ENCODE measurements around the gene BST2.
"Not testable (repeated sequence)": the region's sequence is repeated elsewhere in the genome, so short reads cannot be mapped to it uniquely, and the experiment has no call there.

The BST2 gene

DNA sequence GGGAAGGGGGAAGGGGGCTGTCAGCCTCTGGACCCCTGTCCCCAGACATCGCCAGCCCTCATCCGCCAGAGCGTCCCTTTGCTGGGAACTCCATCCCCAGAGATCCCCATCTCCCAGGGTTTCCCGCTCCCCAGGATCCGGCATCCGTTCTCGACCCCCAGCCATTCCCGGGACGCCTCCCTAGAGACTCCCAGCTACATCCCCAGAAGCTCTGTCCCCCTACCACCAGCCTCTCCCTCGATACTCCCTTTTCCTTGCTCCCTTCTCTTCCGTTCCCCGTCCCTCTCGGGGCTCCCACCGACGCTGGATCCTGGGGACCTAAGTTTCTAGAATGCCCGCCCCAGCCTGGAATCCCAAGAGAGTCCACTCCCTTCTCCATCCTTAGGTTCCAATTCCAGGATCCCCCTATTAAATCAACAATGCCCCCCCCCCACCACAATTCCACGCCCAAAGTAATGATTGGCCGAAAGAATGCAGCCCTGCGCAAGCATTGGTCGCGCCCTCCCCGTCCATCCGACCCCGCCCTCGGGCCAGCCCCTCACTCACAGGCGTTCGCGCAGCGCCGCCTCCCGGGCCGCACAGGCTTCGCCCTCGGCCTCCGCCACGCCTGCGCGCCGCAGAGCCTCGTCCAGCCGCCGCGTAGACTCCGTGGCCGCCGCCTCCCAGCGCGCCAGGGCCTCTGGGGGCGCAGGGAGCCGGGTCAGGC lies 14.6 kb downstream of the BST2 start:
- DNase-seq (ENCODE audit: low read depth in 4 of 4, low spot score in 1 of 4), result peak; percentile 71 to 90 (median 82)

DNA sequence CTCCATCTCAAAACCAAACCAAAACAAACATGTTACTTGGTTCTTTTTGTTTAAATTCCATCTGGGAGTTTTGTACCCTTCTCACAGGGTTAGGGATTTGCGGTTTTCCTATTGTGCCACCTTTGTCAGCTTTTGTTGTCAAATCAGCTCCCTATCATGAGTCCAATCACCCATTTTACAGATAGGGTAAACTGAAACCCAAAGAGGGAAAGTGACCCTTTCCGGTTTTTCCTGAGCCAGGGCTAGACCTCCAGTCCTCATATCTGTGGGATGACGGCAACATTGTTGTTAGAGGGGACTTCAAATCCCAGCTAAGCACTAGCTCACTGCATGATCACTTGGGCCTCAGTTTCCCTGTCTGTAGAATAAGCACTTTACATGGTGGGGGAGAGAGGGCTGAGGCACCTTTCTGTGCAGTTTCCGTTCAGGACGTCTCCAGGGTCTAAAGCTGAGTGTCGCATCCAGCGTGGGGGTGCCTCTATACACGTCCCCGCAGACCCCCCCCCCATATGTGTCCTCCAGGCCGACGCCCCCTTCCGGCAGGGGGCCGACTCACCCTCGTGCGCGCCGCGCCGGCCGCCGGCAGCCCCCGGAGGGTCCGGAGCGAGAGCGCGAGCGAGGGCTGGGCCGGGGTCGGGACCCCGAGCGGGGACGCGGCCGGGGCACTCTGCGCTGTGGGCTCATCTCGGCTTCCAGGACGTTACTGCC lies 15.3 kb downstream of the BST2 start:
- no peak for DNase-seq (ENCODE audit: low read depth in 4 of 4, low spot score in 1 of 4)

DNA sequence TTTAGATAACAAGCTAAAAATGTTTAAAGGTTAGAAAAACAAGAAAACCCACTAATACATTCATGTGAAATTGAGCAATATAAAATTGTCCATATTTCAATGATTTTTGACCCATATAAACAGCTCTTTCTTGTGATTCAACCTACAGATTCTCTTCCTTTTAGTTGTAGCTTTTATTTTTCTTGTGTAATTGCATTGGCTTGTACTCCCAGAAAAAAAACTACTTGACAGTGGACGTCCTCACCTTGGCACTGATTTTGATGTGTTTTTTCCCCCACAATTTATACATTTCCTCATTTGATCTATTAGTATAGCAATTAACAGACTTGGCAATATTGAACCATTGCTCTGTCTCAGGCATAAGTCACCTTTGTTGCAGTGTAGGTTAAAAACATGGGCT lies 16.1 kb downstream of the BST2 start:
- DNase-seq (ENCODE audit: low read depth in 4 of 4, low spot score in 1 of 4), result no peak

DNA sequence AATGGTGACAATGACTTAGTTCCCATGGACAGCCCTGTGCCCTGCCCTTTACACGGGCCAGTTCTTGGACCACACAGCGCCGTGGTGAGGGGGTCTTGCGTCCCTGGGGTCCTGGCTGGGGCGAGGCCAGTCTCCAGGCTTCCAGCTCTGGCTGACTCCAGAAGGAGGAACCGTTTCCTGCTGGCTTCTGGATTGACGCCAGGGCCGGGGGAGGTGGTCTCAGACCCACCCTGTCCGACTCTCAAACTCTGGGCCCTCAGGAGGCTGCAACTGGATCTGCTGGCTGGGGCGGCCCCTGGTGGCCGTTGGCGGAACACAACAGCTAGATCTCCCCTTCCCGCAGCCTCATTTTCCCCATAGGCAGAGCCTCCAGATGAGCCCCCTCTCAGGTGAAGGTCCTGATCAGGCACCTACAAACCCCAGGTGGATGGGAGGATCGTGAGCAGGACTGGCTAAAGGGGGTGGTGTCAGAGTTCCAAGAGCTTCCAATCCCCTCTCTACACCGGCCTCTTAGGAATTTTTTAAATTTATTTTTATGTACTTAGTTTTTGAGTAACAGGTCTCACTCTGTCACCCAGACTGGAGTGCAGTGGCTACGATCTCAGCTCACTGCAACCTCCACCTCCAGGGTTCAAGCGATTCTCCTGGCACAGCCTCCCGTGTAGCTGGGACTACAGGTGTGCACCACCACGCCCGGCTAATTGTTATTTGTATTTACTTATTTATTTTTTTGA lies 19.4 kb downstream of the BST2 start:
- peak in 3 of 4 experiments; percentile 46 to 51 (median 48) for DNase-seq (ENCODE audit: low read depth in 4 of 4, low spot score in 1 of 4)

DNA sequence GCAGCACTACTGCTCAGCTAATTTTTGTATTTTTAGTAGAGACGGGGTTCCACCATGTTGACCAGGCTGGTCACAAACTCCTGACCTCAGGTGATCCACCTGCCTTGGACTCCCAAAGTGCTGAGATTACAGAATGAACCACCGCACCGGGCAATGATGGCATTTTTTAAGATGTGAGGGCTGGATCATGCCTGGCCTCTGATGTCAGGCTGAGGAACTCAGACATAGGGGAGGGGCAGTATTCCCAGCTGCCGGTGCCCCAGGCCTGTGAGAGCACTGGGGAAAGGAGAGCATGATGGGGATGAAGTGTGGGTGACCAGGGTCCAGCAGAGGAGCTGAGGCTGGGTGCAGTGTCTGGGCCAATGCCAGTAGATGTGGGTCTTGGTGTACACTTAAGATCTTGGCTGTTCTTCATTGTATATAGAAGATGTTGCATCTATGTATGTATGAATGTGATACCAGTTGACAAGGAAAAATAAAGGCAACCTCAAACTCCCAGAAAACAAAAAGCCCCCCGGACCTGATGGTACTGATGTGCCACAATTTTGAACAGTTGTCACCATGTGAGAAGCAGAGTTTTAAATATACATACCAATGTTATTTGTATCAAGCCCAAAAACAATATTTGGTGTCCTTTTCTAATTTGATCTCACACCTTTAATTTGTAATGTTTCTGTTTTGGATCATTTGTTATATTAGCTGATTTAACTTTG lies 24.8 kb downstream of the BST2 start:
- no peak for DNase-seq (ENCODE audit: low read depth in 4 of 4, low spot score in 1 of 4)

DNA sequence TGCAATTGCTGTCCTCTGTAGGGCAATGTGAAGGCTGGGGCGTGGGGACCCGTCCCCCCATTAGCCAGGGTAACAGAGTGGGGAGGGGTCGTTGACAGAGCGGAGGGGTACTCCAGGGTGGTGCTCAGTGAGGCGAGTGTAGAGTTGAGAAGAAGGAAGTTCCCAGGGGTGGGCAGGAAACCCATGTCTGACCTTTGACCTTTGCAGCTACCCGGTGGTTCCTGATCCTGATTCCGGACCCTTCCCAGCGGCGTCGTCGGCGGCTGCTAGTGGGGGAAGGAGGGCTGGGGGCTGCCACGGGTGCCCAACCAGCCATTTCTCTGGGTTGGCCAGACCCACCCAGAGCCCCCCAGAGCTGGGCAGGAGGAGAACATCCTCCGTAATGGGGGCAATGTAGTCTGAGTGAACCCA lies 26.2 kb downstream of the BST2 start:
- DNase-seq (ENCODE audit: low read depth in 4 of 4, low spot score in 1 of 4), result no peak

- no peak for DNase-seq (ENCODE audit: low read depth in 4 of 4, low spot score in 1 of 4)
These were observed 27.2 kb downstream of the BST2 start for GRCh38 chr19:17378271-17378670.

- DNase-seq (ENCODE audit: low read depth in 4 of 4, low spot score in 1 of 4), result no peak
These were observed 28.4 kb downstream of the BST2 start, which contains the start of gene PLVAP for GRCh38 chr19:17376935-17377600. Gene PLVAP, minus strand, starts transcription at chr19:17377342. Its CDS starts 54 bp downstream, at chr19:17377288.

GRCh38 chr19:17370026-17370587 lies 35.3 kb downstream of the BST2 start:
- DNase-seq (ENCODE audit: low read depth in 4 of 4, low spot score in 1 of 4), result no peak

DNA sequence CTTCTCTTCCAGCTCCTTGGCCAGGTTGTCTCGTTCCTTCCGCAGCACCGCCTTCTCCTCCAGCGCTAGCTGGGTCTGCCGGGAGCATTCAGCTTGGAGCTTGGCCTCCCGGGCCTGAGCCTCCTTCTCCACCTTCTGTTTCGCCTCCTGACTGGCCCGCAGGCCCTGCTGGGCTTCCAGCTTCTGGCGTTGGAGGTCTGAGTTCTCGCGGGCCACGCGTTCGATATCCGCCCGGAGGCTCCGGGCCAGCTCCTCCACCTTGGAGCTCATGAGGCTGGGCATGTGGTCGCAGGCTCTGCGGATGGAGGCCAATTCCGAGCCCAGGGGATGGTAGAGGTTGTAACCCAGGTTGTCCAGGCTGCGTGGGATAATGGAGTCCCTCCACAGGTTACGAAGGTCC lies 40.1 kb downstream of the BST2 start:
- no peak for DNase-seq (ENCODE audit: low read depth in 4 of 4, low spot score in 1 of 4)

GRCh38 chr19:17363852-17364605 lies 41.4 kb downstream of the BST2 start:
- DNase-seq (ENCODE audit: low read depth in 4 of 4, low spot score in 1 of 4), result not testable (repeated sequence)

- DNase-seq (ENCODE audit: low read depth in 4 of 4, low spot score in 1 of 4), result no peak
These were observed 45.3 kb downstream of the BST2 start for GRCh38 chr19:17359905-17360800.

GRCh38 chr19:17358395-17358794 lies 47.0 kb downstream of the BST2 start:
- DNase-seq (ENCODE audit: low read depth in 4 of 4, low spot score in 1 of 4), result no peak

GRCh38 chr19:17357724-17358123 lies 47.7 kb downstream of the BST2 start:
- DNase-seq (ENCODE audit: low read depth in 4 of 4, low spot score in 1 of 4), result no peak

DNA sequence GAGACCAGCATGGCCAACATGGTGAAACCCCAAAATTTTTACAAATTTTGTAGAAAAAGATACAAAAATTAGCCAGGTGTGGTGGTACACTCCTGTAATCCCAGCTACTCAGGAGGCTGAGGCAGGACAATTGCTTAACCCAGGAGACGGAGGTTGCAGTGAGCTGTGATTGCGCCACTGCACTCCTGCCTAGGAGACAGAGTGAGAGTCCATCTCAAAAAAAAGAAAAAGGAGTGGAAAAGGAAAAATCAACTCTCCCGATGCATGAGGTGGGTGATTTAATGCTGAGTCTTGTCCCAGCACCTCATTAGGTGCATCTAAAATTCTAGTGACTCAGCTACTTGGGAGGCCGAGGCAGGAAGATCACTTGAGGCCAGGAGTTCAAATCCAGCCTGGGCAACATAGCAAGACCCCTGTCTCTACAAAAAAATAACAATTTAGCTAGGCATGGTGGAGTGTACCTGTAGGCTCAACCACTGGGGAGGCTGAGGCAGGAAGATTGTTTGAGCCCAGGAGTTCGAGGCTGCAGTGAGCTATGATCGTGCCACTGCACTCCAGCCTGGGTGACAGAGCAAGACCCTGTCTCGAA lies 48.3 kb downstream of the BST2 start:
- no peak for DNase-seq (ENCODE audit: low read depth in 4 of 4, low spot score in 1 of 4)

- no peak for DNase-seq (ENCODE audit: low read depth in 4 of 4, low spot score in 1 of 4)
These were observed 52.0 kb downstream of the BST2 start for GRCh38 chr19:17353386-17353785.
